Chondrocyte (in vitro differentiated cells): ENCODE measurements around the gene SPIRE1. TPM values are rescaled to one million over a fixed set of nuclear protein-coding genes. Genes with fewer than 3 reads are reported as not detected.
"Not testable (repeated sequence)": the region's sequence is repeated elsewhere in the genome, so short reads cannot be mapped to it uniquely, and the experiment has no call there.

Source experiments
- DNase-seq: peaks from one replicate; pipeline ENCODE4 v3.0.0; 2021; ENCODE audit warnings: mixed read lengths, low spot score
- H3K27ac Mint-ChIP-seq: one replicate; pipeline ENCODE4 v1.8.0; 2021; ENCODE audit warnings: mild to moderate bottlenecking, moderate library complexity, mixed read lengths; ENCODE audit not compliant: unreplicated experiment
- H3K27me3 Mint-ChIP-seq: 2 replicates; pipeline ENCODE4 v1.8.0; 2021; ENCODE audit warnings: low read depth, mixed read lengths
- H3K36me3 Mint-ChIP-seq: 2 replicates; pipeline ENCODE4 v1.8.0; 2021; ENCODE audit warnings: low read depth, mixed read lengths
- H3K4me1 Mint-ChIP-seq: 2 replicates; pipeline ENCODE4 v1.8.0; 2021; ENCODE audit warnings: low read depth, mild to moderate bottlenecking, mixed read lengths
- H3K4me3 Mint-ChIP-seq: one replicate; pipeline ENCODE4 v1.8.0; 2021; ENCODE audit warnings: mild to moderate bottlenecking, moderate library complexity, mixed read lengths; ENCODE audit not compliant: unreplicated experiment
- H3K9me3 Mint-ChIP-seq: 2 replicates; pipeline ENCODE4 v1.8.0; 2021; ENCODE audit warnings: low read depth, mixed read lengths
- CTCF ChIP-seq: fragments of 200-600 bp; sonication (generic); IDR thresholded peaks from 2 replicates; pipeline ENCODE4 v1.5.0; 2021; ENCODE audit warnings: antibody characterized with exemption, mild to moderate bottlenecking, moderate library complexity
- total RNA-seq: library from RNA; stranded (reverse); gene quantifications from 3 replicates; pipeline ENCODE4 v1.2.1, GENCODE V29; 2021

Gene SPIRE1
- total RNA-seq, 1 donor from 2014 or later: 57.8 TPM

DNA sequence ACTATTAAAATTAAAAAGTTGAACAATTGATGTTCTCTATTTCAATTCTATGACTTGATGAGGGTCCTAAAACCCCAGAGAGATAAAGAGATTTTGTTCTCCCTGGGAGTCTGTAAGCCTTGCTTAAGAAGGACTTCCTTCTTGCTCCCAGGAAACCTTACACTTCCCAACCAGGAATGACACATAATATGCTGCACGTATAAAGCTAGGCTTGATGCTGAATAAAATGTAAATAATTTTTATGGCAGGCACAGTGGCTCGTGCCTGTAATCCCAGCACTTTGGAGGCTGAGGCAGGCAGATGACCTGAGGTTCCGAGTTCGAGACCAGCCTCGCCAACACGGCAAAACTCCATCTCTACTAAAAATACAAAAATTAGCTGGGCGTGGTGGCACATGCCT is 27.8 kb downstream of the SPIRE1 start:
- DNase-seq: no peak
- no peak for TF ChIP-seq CTCF
- Mint-ChIP-seq H3K9me3 (peaks cover 4% of the 10 kb centered on the region), H3K4me1 (peaks cover 32% of the 10 kb centered on the region), H3K27me3 (no peaks in the 10 kb centered on the region), H3K27ac (peak overlapping the region; percentile 79), H3K4me3 (no peak overlapping the region), H3K36me3 (peaks cover 11% of the 10 kb centered on the region)

DNA sequence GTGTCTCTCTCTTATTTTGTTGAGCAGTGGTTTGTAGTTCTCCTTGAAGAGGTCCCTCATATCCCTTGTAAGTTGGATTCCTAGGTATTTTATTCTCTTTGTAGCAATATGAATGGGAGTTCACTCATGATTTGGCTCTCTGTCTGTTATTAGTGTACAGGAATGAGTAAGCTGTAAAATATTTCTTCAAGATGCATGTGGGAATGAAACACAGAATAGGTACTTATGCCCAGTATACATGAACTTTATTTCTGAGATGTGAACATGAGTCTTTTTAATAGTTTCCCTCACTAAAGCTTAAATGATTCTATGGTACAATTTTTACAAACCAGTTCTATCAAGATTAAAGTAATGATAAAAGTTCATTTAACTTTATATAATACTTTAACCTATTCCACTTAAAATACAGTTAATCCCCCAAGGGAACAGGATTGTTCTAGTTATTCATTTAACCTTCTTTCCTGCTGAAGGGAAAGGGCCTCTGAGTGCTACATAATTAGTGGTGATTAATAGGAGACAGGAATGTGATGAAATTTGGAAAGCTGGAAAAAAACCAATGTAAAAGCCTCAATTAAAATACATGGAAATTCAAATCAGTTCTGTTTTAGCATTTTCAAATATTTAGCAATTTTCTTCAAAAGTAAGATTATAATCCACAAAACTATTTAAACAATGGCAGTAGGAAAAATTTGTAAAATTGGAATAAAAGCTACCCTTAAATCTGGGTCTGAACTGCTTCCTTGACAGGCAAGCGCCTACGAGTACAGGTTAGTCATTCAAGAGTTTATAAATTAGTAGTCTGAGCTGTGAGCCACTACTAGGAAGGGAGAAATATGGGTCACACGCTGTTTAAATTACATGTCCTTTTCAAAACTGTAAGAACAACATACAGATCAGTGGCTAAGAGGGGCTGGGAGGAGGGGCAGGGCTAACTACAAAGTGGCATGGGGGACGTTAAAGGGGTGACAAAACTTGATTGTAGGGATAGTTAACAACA is 28.9 kb downstream of the SPIRE1 start:
- H3K9me3 Mint-ChIP-seq: peaks cover 4% of the 10 kb centered on the region
- peaks cover 11% of the 10 kb centered on the region for H3K36me3 Mint-ChIP-seq
- peak overlapping the region; percentile 8 for H3K4me3 Mint-ChIP-seq
- no peak for DNase-seq
- no peaks in the 10 kb centered on the region for H3K27me3 Mint-ChIP-seq
- TF ChIP-seq CTCF: no peak
- peaks cover 32% of the 10 kb centered on the region for H3K4me1 Mint-ChIP-seq
- peak overlapping the region; percentile 97 for H3K27ac Mint-ChIP-seq

DNA sequence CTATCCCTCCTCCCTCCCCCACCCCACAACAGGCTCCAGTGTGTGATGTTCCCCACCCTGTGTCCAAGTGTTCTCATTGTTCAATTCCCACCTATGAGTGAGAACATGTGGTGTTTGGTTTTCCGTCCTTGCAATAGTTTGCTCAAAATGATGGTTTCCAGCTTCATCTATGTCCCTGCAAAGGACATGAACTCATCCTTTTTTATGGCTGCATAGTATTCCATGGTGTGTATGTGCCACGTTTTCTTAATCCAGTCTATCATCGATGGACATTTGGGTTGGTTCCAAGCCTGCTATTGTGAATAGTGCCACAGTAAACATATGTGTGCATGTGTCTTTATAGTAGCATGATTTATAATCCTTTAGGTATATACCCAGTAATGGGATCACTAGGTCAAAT is 30.7 kb downstream of the SPIRE1 start:
- not testable (repeated sequence) for H3K9me3 Mint-ChIP-seq, DNase-seq, H3K4me3 Mint-ChIP-seq, H3K27ac Mint-ChIP-seq, H3K27me3 Mint-ChIP-seq, H3K36me3 Mint-ChIP-seq
- peaks cover 31% of the 10 kb centered on the region for H3K4me1 Mint-ChIP-seq

- H3K4me3 Mint-ChIP-seq: no peak overlapping the region
- TF ChIP-seq CTCF: no peak
- peaks cover 24% of the 10 kb centered on the region for H3K4me1 Mint-ChIP-seq
- peaks cover 8% of the 10 kb centered on the region for H3K9me3 Mint-ChIP-seq
- H3K27ac Mint-ChIP-seq: no peak overlapping the region
- peaks cover 12% of the 10 kb centered on the region for H3K36me3 Mint-ChIP-seq
- DNase-seq: no peak
- H3K27me3 Mint-ChIP-seq: no peaks in the 10 kb centered on the region
These were observed 32.7 kb downstream of the SPIRE1 start for GRCh38 chr18:12625241-12625640.

DNA sequence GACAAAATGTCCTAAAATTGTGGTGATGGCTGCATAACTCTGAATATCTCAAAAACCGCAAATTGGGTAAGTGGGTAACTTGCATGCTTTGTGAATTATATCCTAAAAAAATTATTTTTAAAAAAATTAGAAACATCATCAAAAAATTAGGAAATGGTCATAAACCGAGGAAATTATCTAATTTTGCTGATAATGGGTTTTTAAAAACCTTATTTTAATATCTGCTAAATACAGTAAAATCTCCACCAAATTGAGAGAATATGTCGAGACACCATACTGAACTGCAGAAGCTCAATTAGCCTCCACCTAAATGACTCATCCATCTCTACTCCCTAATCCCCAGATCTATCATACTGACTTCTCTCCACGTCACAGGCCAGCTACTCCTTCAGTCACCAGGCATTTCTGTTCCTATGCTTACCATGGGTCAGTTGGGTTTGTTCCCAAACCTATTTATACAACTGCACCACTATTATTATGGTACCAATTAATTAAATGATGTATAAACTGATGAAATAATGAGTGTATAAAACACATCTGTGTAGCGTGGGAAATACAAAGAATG is 36.1 kb downstream of the SPIRE1 start:
- Mint-ChIP-seq H3K27me3 (no peaks in the 10 kb centered on the region), H3K27ac (peak overlapping the region; percentile 75), H3K36me3 (peaks cover 7% of the 10 kb centered on the region), H3K4me1 (peaks cover 7% of the 10 kb centered on the region), H3K4me3 (no peak overlapping the region), H3K9me3 (peaks cover 4% of the 10 kb centered on the region)
- no peak for TF ChIP-seq CTCF
- DNase-seq: no peak
